GM23248 (cell line): ENCODE results near the gene SH3TC2.

Source experiments
- EZH2 ChIP-seq: fragments of 200-600 bp; sonication (generic); IDR thresholded peaks from 2 replicates; pipeline ENCODE4 v1.6.1; 2018; ENCODE audit warnings: antibody characterized with exemption, mild to moderate bottlenecking; ENCODE audit not compliant: insufficient read depth, poor library complexity, severe bottlenecking
- EZH2phosphoT487 ChIP-seq: fragments of 200-600 bp; sonication (generic); IDR thresholded peaks from 2 replicates; pipeline ENCODE4 v1.6.1; 2018; ENCODE audit warnings: antibody characterized with exemption, moderate library complexity, mild to moderate bottlenecking, low read depth; ENCODE audit not compliant: insufficient read depth

- TF ChIP-seq EZH2 (no peak), EZH2phosphoT487 (no peak)
These were observed 9.7 kb downstream of the SH3TC2 start for GRCh38 chr5:149053072-149053695.
